SJSA1 (cell line): ENCODE results near the gene JAM2. TPM values are rescaled to one million over a fixed set of nuclear protein-coding genes. Genes with fewer than 3 reads are reported as not detected.

Experiments used
- DNase-seq, 2 experiments: peaks; one replicate each; pipeline ENCODE4 v3.0.0-alpha.2; 2015 to 2020; ENCODE audit warnings: low spot score in 2 of 2, low read depth in 1 of 2
- H3K27ac ChIP-seq: fragments of 250-450 bp; sonication (Bioruptor Pico); 2 replicates; pipeline ENCODE4 v1.5.1; 2020; ENCODE audit warnings: mild to moderate bottlenecking, moderate library complexity
- H3K27me3 ChIP-seq: fragments of 250-450 bp; sonication (Bioruptor Pico); replicated peaks from 2 replicates; pipeline ENCODE4 v1.5.1; 2020; ENCODE audit warnings: mild to moderate bottlenecking, moderate library complexity
- H3K36me3 ChIP-seq: fragments of 250-450 bp; sonication (Bioruptor Pico); 2 replicates; pipeline ENCODE4 v1.5.1; 2020; ENCODE audit warnings: mild to moderate bottlenecking
- H3K4me1 ChIP-seq: fragments of 250-450 bp; sonication (Bioruptor Pico); replicated peaks from 2 replicates; pipeline ENCODE4 v1.6.1; 2021; ENCODE audit warnings: mild to moderate bottlenecking
- H3K4me3 ChIP-seq: fragments of 250-450 bp; sonication (Bioruptor Pico); 2 replicates; pipeline ENCODE4 v1.5.1; 2020; ENCODE audit warnings: mild to moderate bottlenecking
- H3K9me3 ChIP-seq: fragments of 250-450 bp; sonication (Bioruptor Pico); replicated peaks from 2 replicates; pipeline ENCODE4 v1.5.1; 2020; ENCODE audit warnings: mild to moderate bottlenecking
- total RNA-seq: library from RNA; depleted of rRNA; stranded (reverse); fragments of >200 nt; shearing (Covaris generic); gene quantifications from 2 replicates; pipeline ENCODE4 v1.2.3, GENCODE V29; 2014; rRNA removed

JAM2 gene
- total RNA-seq, 1 experiment from 2014 or later, result not detected

- Histone ChIP-seq H3K36me3 (peaks cover 29% of the 10 kb centered on the region), H3K4me3 (no peak overlapping the region), H3K27ac (no peak overlapping the region), H3K27me3 (no peaks in the 10 kb centered on the region), H3K9me3 (no peaks in the 10 kb centered on the region), H3K4me1 (no peaks in the 10 kb centered on the region)
- DNase-seq, result no peak
Measured at GRCh38 chr21:25752416-25752815, 113.4 kb downstream of the JAM2 start.

DNA sequence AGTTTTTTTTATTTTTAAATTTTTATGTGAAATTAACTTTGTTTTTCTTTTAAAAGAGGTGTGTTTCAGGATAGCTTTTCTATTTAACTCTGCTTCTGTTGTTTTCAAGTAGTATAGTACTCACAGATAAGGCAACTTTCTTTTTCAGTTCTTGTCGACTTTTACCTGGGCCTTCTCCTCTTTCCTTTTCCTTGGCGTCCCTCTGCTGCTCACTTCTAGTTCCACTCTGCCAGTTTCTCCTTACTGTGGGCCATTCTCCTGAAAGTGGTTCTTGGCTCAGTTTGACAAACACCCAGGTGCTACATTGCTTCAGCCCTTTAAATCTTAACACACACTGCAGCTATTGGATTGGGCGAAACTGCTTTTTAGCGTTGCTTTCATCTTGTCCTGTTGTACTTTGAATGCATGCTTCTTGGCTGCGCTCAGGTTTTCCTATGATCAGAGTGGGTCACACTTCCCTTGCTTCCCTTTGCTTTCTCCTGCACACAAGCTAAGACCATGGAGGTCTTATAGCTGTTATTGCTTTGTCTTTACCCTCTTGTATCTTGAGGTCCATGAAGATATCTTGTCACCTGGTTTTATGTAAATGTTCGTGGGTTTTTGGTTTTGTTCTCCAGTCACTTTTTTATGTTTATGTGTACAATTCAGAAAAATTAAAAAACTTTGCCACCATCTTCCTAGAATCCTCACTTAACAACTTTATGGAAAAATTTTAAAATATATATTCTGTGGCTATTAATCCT lies 117.3 kb downstream of the JAM2 start:
- Histone ChIP-seq H3K4me3 (no peak overlapping the region), H3K27ac (no peak overlapping the region), H3K4me1 (no peaks in the 10 kb centered on the region), H3K36me3 (peaks cover 40% of the 10 kb centered on the region), H3K9me3 (no peaks in the 10 kb centered on the region), H3K27me3 (no peaks in the 10 kb centered on the region)
- no peak for DNase-seq

GRCh38 chr21:25757531-25757930 lies 118.5 kb downstream of the JAM2 start:
- no peaks in the 10 kb centered on the region for H3K9me3 ChIP-seq
- no peak for DNase-seq
- no peak overlapping the region for H3K4me3 ChIP-seq
- no peaks in the 10 kb centered on the region for H3K27me3 ChIP-seq
- peaks cover 33% of the 10 kb centered on the region for H3K36me3 ChIP-seq
- H3K4me1 ChIP-seq, result no peaks in the 10 kb centered on the region
- no peak overlapping the region for H3K27ac ChIP-seq

GRCh38 chr21:25759573-25759972 lies 120.5 kb downstream of the JAM2 start:
- Histone ChIP-seq H3K36me3 (peaks cover 33% of the 10 kb centered on the region), H3K27ac (no peak overlapping the region), H3K9me3 (no peaks in the 10 kb centered on the region), H3K4me3 (no peak overlapping the region), H3K27me3 (no peaks in the 10 kb centered on the region), H3K4me1 (no peaks in the 10 kb centered on the region)
- no peak for DNase-seq

DNA sequence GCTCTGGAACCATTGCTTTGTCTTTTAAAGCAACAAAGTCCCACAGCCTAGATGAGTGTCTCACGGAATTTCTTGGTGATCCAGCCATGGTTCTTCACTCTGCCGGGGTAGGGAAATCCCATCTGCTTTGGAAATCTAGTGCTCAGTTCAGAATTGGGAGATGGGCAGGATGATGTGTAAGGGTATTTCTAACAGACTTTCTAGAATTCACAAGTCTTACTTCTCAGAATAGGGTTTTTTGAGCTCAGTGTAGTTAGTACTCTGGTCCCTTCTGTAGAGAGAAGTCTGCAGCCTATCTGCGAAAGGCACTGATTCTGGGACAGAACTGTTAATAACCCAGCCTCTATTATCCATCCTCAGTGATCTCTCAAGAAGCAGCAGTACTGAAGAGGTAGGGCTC lies 121.0 kb downstream of the JAM2 start:
- Histone ChIP-seq H3K9me3 (no peaks in the 10 kb centered on the region), H3K27ac (no peak overlapping the region), H3K4me3 (no peak overlapping the region), H3K36me3 (peaks cover 34% of the 10 kb centered on the region), H3K4me1 (no peaks in the 10 kb centered on the region), H3K27me3 (no peaks in the 10 kb centered on the region)
- no peak for DNase-seq

GRCh38 chr21:25760677-25761076 lies 121.6 kb downstream of the JAM2 start:
- no peak for DNase-seq
- Histone ChIP-seq H3K27ac (no peak overlapping the region), H3K4me1 (no peaks in the 10 kb centered on the region), H3K9me3 (no peaks in the 10 kb centered on the region), H3K4me3 (no peak overlapping the region), H3K36me3 (peaks cover 34% of the 10 kb centered on the region), H3K27me3 (no peaks in the 10 kb centered on the region)

- DNase-seq, result no peak
- H3K4me3 ChIP-seq, result no peak overlapping the region
- no peaks in the 10 kb centered on the region for H3K4me1 ChIP-seq
- H3K27me3 ChIP-seq, result no peaks in the 10 kb centered on the region
- no peak overlapping the region for H3K27ac ChIP-seq
- H3K9me3 ChIP-seq, result no peaks in the 10 kb centered on the region
- H3K36me3 ChIP-seq, result peaks cover 29% of the 10 kb centered on the region
Measured at GRCh38 chr21:25764065-25764464, 125.0 kb downstream of the JAM2 start.

Other genes starting within 250 kb of the JAM2 start
- gene MRPL39, start 31.8 kb upstream of the JAM2 start, total RNA-seq, result 47.7 and 57.5 TPM in 2 replicates
- 119 and 141 TPM in 2 replicates for gene ATP5PF, start 95.6 kb downstream of the JAM2 start, total RNA-seq
- 19.7 and 28.8 TPM in 2 replicates for gene GABPA, start 95.7 kb downstream of the JAM2 start, total RNA-seq